SU-DHL-6 (cell line): ENCODE measurements around the gene CCDC77.

Experiments
- H2AFZ ChIP-seq: fragments of 200-600 bp; sonication (generic); 2 replicates; pipeline ENCODE4 v1.6.1; 2014; ENCODE audit warnings: low read depth, mild to moderate bottlenecking, moderate library complexity, mixed read lengths, antibody characterized with exemption, low read length; ENCODE audit not compliant: severe bottlenecking
- H3F3A ChIP-seq: fragments of 200-600 bp; shearing (Covaris generic); 2 replicates; pipeline ENCODE4 v1.6.0; 2016; ENCODE audit warnings: antibody characterized with exemption, mild to moderate bottlenecking; ENCODE audit not compliant: insufficient read depth
- H3K27ac ChIP-seq: fragments of 200-600 bp; sonication (generic); 2 replicates; pipeline ENCODE4 v1.5.1; 2016; ENCODE audit warnings: low read depth, mild to moderate bottlenecking, low read length, moderate library complexity, mixed read lengths
- H3K27me3 ChIP-seq: fragments of 200-600 bp; sonication (generic), shearing (Covaris generic); 2 replicates; pipeline ENCODE4 v1.6.0; 2014; ENCODE audit warnings: mild to moderate bottlenecking, low read length
- H3K36me3 ChIP-seq: fragments of 200-600 bp; sonication (generic); 2 replicates; pipeline ENCODE4 v1.6.1; 2014; ENCODE audit warnings: mild to moderate bottlenecking, low read length, mixed read lengths
- H3K4me2 ChIP-seq: fragments of 300-600, 200-600 bp; shearing (Covaris generic), sonication (generic); 2 replicates; pipeline ENCODE4 v1.6.0; 2014; ENCODE audit warnings: low read length, low read depth, mild to moderate bottlenecking; ENCODE audit not compliant: poor library complexity, severe bottlenecking
- H3K4me3 ChIP-seq: fragments of 200-600 bp; sonication (generic); 2 replicates; pipeline ENCODE4 v1.5.1; 2014; ENCODE audit warnings: antibody characterized with exemption, low read length, mild to moderate bottlenecking, mixed read lengths; ENCODE audit not compliant: insufficient read depth, poor library complexity, severe bottlenecking
- H3K79me2 ChIP-seq: fragments of 200-600 bp; sonication (generic); 2 replicates; pipeline ENCODE4 v1.6.1; 2014; ENCODE audit warnings: mild to moderate bottlenecking, low read length, moderate library complexity; ENCODE audit not compliant: insufficient read depth
- H3K9ac ChIP-seq: fragments of 200-600 bp; sonication (generic); 2 replicates; pipeline ENCODE4 v1.7.0; 2014; ENCODE audit warnings: mild to moderate bottlenecking, low read length
- H3K9me2 ChIP-seq: fragments of 200-600 bp; sonication (generic); replicated peaks from 2 replicates; pipeline ENCODE4 v1.6.1; 2014; ENCODE audit warnings: low read length; ENCODE audit not compliant: insufficient read depth
- H3K9me3 ChIP-seq: fragments of 200-600 bp; sonication (generic); 2 replicates; pipeline ENCODE4 v1.6.1; 2014; ENCODE audit warnings: low read length, mixed read lengths; ENCODE audit not compliant: insufficient read depth
- H4K20me1 ChIP-seq: fragments of 200-600 bp; sonication (generic); 2 replicates; pipeline ENCODE4 v1.6.1; 2014; ENCODE audit warnings: low read depth, mild to moderate bottlenecking, antibody characterized with exemption, low read length, moderate library complexity, mixed read lengths
- CTCF ChIP-seq: fragments of 200-600 bp; sonication (generic); IDR thresholded peaks from one replicate; pipeline ENCODE4 v1.5.1; 2017; ENCODE audit warnings: antibody characterized with exemption, mild to moderate bottlenecking, low read length, moderate library complexity; ENCODE audit not compliant: insufficient read depth, poor library complexity, severe bottlenecking
- EZH2phosphoT487 ChIP-seq: fragments of 200-600 bp; sonication (generic), shearing (Covaris generic); conservative IDR thresholded peaks from 2 replicates; pipeline ENCODE4 v1.6.1; 2018; ENCODE audit warnings: mild to moderate bottlenecking, antibody characterized with exemption, low read length, moderate library complexity, mixed read lengths

The CCDC77 gene

GRCh38 chr12:464484-465267, 63.2 kb downstream of the CCDC77 start:
- Histone ChIP-seq H3K27ac (no peak overlapping the region), H3K4me2 (no peak overlapping the region), H3K4me3 (no peak overlapping the region), H3K9me3 (no peaks in the 10 kb centered on the region), H3F3A (no peaks in the 10 kb centered on the region; the same call in 1 of the 2 replicates), H3K9me2 (no peaks in the 10 kb centered on the region), H2AFZ (no peak overlapping the region), H3K79me2 (no peaks in the 10 kb centered on the region), H3K36me3 (no peaks in the 10 kb centered on the region), H4K20me1 (no peaks in the 10 kb centered on the region), H3K9ac (no peak overlapping the region), H3K27me3 (no peaks in the 10 kb centered on the region)
- no peak for TF ChIP-seq CTCF
- TF ChIP-seq EZH2phosphoT487 = no peak

DNA sequence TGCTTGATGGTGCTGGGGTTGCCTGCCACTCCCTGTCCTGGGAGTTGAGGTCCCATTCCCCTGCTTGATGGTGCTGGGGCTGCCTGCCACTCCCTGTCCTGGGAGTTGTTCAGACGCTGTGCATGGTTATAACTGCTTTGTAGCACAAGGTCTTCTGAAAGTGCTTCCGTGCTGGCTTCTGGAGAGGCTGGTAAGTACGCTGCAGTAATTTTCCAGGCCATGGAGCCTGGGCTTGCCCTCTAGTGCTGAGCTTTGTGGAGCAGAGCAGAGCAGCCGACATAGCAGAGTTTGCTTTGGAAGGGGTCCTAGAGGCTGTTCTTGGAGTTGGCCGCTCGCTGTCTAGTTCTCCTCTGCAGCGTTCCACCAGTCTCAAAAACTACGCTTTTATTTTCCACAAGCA, 64.6 kb downstream of the CCDC77 start:
- no peaks in the 10 kb centered on the region for H3K79me2 ChIP-seq
- H4K20me1 ChIP-seq = no peaks in the 10 kb centered on the region
- no peaks in the 10 kb centered on the region for H3K9me2 ChIP-seq
- no peaks in the 10 kb centered on the region for H3K27me3 ChIP-seq
- H3K4me3 ChIP-seq = no peak overlapping the region
- H3K36me3 ChIP-seq = no peaks in the 10 kb centered on the region
- TF ChIP-seq CTCF = no peak
- no peak for TF ChIP-seq EZH2phosphoT487
- no peak overlapping the region for H3K9ac ChIP-seq
- H3K27ac ChIP-seq = no peak overlapping the region
- no peak overlapping the region for H3K4me2 ChIP-seq
- H2AFZ ChIP-seq = no peak overlapping the region
- no peaks in the 10 kb centered on the region for H3K9me3 ChIP-seq
- no peaks in the 10 kb centered on the region; the same call in 1 of the 2 replicates for H3F3A ChIP-seq

GRCh38 chr12:466762-467161, 65.3 kb downstream of the CCDC77 start:
- no peak overlapping the region for H3K27ac ChIP-seq
- no peaks in the 10 kb centered on the region for H3K9me3 ChIP-seq
- H3K9ac ChIP-seq = no peak overlapping the region
- H3F3A ChIP-seq = no peaks in the 10 kb centered on the region
- no peak overlapping the region for H2AFZ ChIP-seq
- H3K27me3 ChIP-seq = no peaks in the 10 kb centered on the region
- H3K4me2 ChIP-seq = no peak overlapping the region
- no peaks in the 10 kb centered on the region for H3K36me3 ChIP-seq
- no peaks in the 10 kb centered on the region for H4K20me1 ChIP-seq
- no peaks in the 10 kb centered on the region for H3K9me2 ChIP-seq
- no peaks in the 10 kb centered on the region for H3K79me2 ChIP-seq
- TF ChIP-seq CTCF (no peak), EZH2phosphoT487 (no peak)
- H3K4me3 ChIP-seq = no peak overlapping the region
